ENCODE results near the gene PYGM.

PYGM gene

DNA sequence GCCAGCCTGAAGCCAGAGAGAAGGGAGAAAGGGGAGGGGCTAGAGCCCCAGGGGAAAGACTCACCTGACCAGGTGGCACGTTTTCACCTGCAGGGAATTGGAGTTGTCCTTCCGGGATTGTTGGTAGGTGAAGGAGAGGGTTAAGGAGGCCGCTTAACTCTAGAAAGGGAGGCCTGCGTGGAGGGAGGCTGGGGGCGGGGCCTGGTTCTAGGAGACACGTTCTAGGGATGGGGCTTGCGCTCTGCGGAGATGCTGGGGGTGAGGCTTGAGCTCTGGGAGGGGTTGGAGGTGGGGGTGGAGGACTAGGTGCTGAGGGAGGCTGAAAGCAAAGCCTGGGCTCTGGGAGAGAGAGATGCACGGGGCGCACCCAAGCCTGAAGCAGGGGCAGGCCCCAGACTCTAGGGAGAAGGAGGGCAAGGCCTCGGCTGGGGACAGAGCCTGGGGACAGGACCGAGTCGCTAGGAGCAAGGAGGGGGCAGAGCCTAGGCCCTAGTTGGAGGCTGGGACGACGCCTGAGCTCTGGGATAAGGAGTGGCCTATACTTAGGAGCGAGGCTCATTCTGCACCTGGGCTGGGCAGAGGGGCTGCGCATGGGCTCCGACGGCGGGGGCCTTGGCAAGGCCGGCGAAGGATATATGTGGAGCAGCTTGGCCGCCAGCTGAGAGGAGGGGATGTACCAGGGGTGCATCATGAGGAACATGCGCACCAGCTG lies 18.2 kb downstream of the PYGM start:
- Histone ChIP-seq H3K4me3 (ENCODE audit: low read depth, low read length) (peak overlapping the region; percentile 51), H3K9ac (ENCODE audit: low read length) (no peak overlapping the region), H3K36me3 (ENCODE audit: control insufficient read depth, insufficient read depth, low read length) (no peaks in the 10 kb centered on the region), H3K27me3 (ENCODE audit: control insufficient read depth, insufficient read depth, low read length) (peaks cover 62% of the 10 kb centered on the region), H3K4me1 (ENCODE audit: control insufficient read depth, insufficient read depth, low read length) (peaks cover 38% of the 10 kb centered on the region), H3K9me3 (ENCODE audit: control insufficient read depth, insufficient read depth, low read depth, low read length) (no peaks in the 10 kb centered on the region), H3K27ac (ENCODE audit: low read depth, low read length) (no peak overlapping the region)

- H3K4me3 ChIP-seq (ENCODE audit: low read depth, low read length) = no peak overlapping the region
- H3K9ac ChIP-seq (ENCODE audit: low read length) = no peak overlapping the region
- peaks cover 50% of the 10 kb centered on the region for H3K27me3 ChIP-seq (ENCODE audit: control insufficient read depth, insufficient read depth, low read length)
- H3K9me3 ChIP-seq (ENCODE audit: control insufficient read depth, insufficient read depth, low read depth, low read length) = no peaks in the 10 kb centered on the region
- H3K27ac ChIP-seq (ENCODE audit: low read depth, low read length) = no peak overlapping the region
- peaks cover 38% of the 10 kb centered on the region for H3K4me1 ChIP-seq (ENCODE audit: control insufficient read depth, insufficient read depth, low read length)
- no peaks in the 10 kb centered on the region for H3K36me3 ChIP-seq (ENCODE audit: control insufficient read depth, insufficient read depth, low read length)
These were observed 19.9 kb downstream of the PYGM start for GRCh38 chr11:64739871-64740270.

GRCh38 chr11:64736654-64737053 lies 23.1 kb downstream of the PYGM start:
- Histone ChIP-seq H3K36me3 (ENCODE audit: control insufficient read depth, insufficient read depth, low read length) (no peaks in the 10 kb centered on the region), H3K27me3 (ENCODE audit: control insufficient read depth, insufficient read depth, low read length) (peaks cover 22% of the 10 kb centered on the region), H3K9ac (ENCODE audit: low read length) (no peak overlapping the region), H3K4me3 (ENCODE audit: low read depth, low read length) (no peak overlapping the region), H3K4me1 (ENCODE audit: control insufficient read depth, insufficient read depth, low read length) (peaks cover 27% of the 10 kb centered on the region), H3K9me3 (ENCODE audit: control insufficient read depth, insufficient read depth, low read depth, low read length) (no peaks in the 10 kb centered on the region), H3K27ac (ENCODE audit: low read depth, low read length) (no peak overlapping the region)

- Histone ChIP-seq H3K27ac (ENCODE audit: low read depth, low read length) (no peak overlapping the region), H3K27me3 (ENCODE audit: control insufficient read depth, insufficient read depth, low read length) (peaks cover 13% of the 10 kb centered on the region), H3K9me3 (ENCODE audit: control insufficient read depth, insufficient read depth, low read depth, low read length) (no peaks in the 10 kb centered on the region), H3K4me1 (ENCODE audit: control insufficient read depth, insufficient read depth, low read length) (peaks cover 22% of the 10 kb centered on the region), H3K9ac (ENCODE audit: low read length) (no peak overlapping the region), H3K36me3 (ENCODE audit: control insufficient read depth, insufficient read depth, low read length) (no peaks in the 10 kb centered on the region), H3K4me3 (ENCODE audit: low read depth, low read length) (no peak overlapping the region)
These were observed 24.0 kb downstream of the PYGM start for GRCh38 chr11:64735725-64736259.

GRCh38 chr11:64734811-64735724 lies 24.7 kb downstream of the PYGM start:
- no peaks in the 10 kb centered on the region for H3K9me3 ChIP-seq (ENCODE audit: control insufficient read depth, insufficient read depth, low read depth, low read length)
- peaks cover 23% of the 10 kb centered on the region for H3K4me1 ChIP-seq (ENCODE audit: control insufficient read depth, insufficient read depth, low read length)
- no peak overlapping the region for H3K4me3 ChIP-seq (ENCODE audit: low read depth, low read length)
- no peak overlapping the region for H3K27ac ChIP-seq (ENCODE audit: low read depth, low read length)
- H3K9ac ChIP-seq (ENCODE audit: low read length) = no peak overlapping the region
- H3K36me3 ChIP-seq (ENCODE audit: control insufficient read depth, insufficient read depth, low read length) = no peaks in the 10 kb centered on the region
- H3K27me3 ChIP-seq (ENCODE audit: control insufficient read depth, insufficient read depth, low read length) = peaks cover 13% of the 10 kb centered on the region; the same call in 1 of the 2 replicates

DNA sequence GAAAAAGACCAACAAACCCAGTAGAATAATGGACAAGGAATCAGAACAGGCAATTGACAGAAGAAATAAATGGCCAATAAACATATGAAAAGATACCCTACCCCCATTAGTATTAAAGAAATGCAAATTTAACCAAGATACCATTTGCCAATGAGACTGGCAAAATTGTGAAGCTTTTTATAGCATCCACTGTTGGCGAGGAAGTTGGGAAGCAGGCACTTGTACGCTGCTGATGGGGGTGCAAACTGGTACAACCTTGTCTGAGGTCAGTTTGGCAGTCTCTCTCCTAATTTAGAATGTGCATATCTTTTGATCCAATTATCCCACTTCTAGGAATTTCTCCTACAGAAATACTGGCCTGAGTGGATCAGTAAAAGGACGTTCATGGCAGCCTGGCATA lies 28.2 kb downstream of the PYGM start:
- H3K36me3 ChIP-seq (ENCODE audit: control insufficient read depth, insufficient read depth, low read length) = no peaks in the 10 kb centered on the region
- H3K9me3 ChIP-seq (ENCODE audit: control insufficient read depth, insufficient read depth, low read depth, low read length) = no peaks in the 10 kb centered on the region
- no peak overlapping the region for H3K4me3 ChIP-seq (ENCODE audit: low read depth, low read length)
- peaks cover 7% of the 10 kb centered on the region; the same call in 1 of the 2 replicates for H3K27me3 ChIP-seq (ENCODE audit: control insufficient read depth, insufficient read depth, low read length)
- H3K9ac ChIP-seq (ENCODE audit: low read length) = no peak overlapping the region
- H3K27ac ChIP-seq (ENCODE audit: low read depth, low read length) = no peak overlapping the region
- peaks cover 17% of the 10 kb centered on the region for H3K4me1 ChIP-seq (ENCODE audit: control insufficient read depth, insufficient read depth, low read length)

GRCh38 chr11:64729851-64730382 lies 29.9 kb downstream of the PYGM start:
- Histone ChIP-seq H3K27me3 (ENCODE audit: control insufficient read depth, insufficient read depth, low read length) (peaks cover 7% of the 10 kb centered on the region; the same call in 1 of the 2 replicates), H3K4me3 (ENCODE audit: low read depth, low read length) (peak overlapping the region; percentile 43), H3K27ac (ENCODE audit: low read depth, low read length) (no peak overlapping the region), H3K9me3 (ENCODE audit: control insufficient read depth, insufficient read depth, low read depth, low read length) (no peaks in the 10 kb centered on the region), H3K4me1 (ENCODE audit: control insufficient read depth, insufficient read depth, low read length) (peaks cover 33% of the 10 kb centered on the region), H3K36me3 (ENCODE audit: control insufficient read depth, insufficient read depth, low read length) (no peaks in the 10 kb centered on the region), H3K9ac (ENCODE audit: low read length) (no peak overlapping the region)

- Histone ChIP-seq H3K9ac (ENCODE audit: low read length) (no peak overlapping the region), H3K27ac (ENCODE audit: low read depth, low read length) (no peak overlapping the region), H3K27me3 (ENCODE audit: control insufficient read depth, insufficient read depth, low read length) (peaks cover 7% of the 10 kb centered on the region; the same call in 1 of the 2 replicates), H3K36me3 (ENCODE audit: control insufficient read depth, insufficient read depth, low read length) (no peaks in the 10 kb centered on the region), H3K9me3 (ENCODE audit: control insufficient read depth, insufficient read depth, low read depth, low read length) (no peaks in the 10 kb centered on the region), H3K4me3 (ENCODE audit: low read depth, low read length) (no peak overlapping the region), H3K4me1 (ENCODE audit: control insufficient read depth, insufficient read depth, low read length) (peaks cover 41% of the 10 kb centered on the region)
These were observed 30.9 kb downstream of the PYGM start for GRCh38 chr11:64728757-64729365.

DNA sequence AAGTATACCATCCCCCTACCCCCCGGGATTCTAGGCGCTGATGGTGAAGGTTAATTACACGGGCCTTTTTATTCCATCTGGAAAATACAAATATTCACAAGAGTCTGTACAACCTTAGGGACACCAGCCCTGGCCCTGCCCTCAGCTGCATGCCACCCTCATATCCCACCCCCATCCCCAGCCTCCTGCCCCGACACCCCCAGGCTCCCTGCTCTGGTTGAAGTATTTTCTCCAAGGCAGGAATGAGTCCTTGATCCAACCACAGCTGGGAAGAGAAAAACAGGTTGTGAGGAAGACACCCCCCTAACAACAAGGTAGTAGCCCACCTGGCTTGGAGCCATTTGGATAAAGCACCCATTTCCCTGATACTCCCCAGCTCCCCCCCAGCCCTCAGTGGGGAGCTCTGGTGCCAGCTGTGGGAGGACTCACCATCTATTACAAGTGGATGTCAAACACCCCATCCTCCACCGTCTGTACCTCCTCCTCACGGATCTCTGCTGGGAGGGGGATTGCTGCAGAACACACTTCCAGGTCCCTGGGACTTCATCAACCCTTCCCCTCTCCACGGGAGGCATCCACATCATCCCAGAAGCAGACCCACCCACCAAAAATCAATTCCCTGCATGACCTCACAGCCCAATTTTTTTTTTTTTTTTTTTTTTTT lies 32.8 kb downstream of the PYGM start:
- H3K9me3 ChIP-seq (ENCODE audit: control insufficient read depth, insufficient read depth, low read depth, low read length) = no peaks in the 10 kb centered on the region
- H3K4me1 ChIP-seq (ENCODE audit: control insufficient read depth, insufficient read depth, low read length) = peaks cover 44% of the 10 kb centered on the region
- H3K27ac ChIP-seq (ENCODE audit: low read depth, low read length) = no peak overlapping the region
- H3K9ac ChIP-seq (ENCODE audit: low read length) = no peak overlapping the region
- peaks cover 13% of the 10 kb centered on the region for H3K27me3 ChIP-seq (ENCODE audit: control insufficient read depth, insufficient read depth, low read length)
- no peak overlapping the region for H3K4me3 ChIP-seq (ENCODE audit: low read depth, low read length)
- H3K36me3 ChIP-seq (ENCODE audit: control insufficient read depth, insufficient read depth, low read length) = no peaks in the 10 kb centered on the region

DNA sequence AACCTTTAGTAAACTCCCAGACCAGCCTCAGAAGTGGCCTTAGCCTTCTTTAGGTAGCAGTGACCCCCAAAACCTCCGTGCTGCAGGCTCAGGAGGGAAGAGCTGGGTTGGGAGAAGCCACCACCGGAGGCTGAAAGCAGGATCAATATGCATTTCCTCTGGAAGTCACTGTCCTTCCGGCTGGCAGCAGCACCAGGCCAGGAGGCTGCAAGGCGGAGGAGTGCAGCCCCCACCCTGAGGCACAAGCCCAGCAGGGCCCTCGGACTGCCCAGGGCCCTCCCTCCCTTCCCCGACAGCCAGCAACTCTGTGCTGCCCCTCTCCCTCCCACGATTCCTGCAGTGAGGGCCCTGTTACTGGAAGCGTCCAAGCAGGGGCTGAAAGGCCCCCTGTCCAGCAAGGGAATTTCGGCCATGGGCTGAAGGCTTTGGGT lies 33.5 kb downstream of the PYGM start:
- Histone ChIP-seq H3K27ac (ENCODE audit: low read depth, low read length) (no peak overlapping the region), H3K4me1 (ENCODE audit: control insufficient read depth, insufficient read depth, low read length) (peaks cover 37% of the 10 kb centered on the region), H3K36me3 (ENCODE audit: control insufficient read depth, insufficient read depth, low read length) (no peaks in the 10 kb centered on the region), H3K9me3 (ENCODE audit: control insufficient read depth, insufficient read depth, low read depth, low read length) (no peaks in the 10 kb centered on the region), H3K4me3 (ENCODE audit: low read depth, low read length) (no peak overlapping the region), H3K27me3 (ENCODE audit: control insufficient read depth, insufficient read depth, low read length) (peaks cover 21% of the 10 kb centered on the region), H3K9ac (ENCODE audit: low read length) (no peak overlapping the region)

All from HUES6 (cell line).